ENCODE results near the gene HIGD2A.
A peak's percentile ranks its signal among the peaks of the same experiment; 100 is the strongest.

The HIGD2A gene, protein sequence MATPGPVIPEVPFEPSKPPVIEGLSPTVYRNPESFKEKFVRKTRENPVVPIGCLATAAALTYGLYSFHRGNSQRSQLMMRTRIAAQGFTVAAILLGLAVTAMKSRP

DNA sequence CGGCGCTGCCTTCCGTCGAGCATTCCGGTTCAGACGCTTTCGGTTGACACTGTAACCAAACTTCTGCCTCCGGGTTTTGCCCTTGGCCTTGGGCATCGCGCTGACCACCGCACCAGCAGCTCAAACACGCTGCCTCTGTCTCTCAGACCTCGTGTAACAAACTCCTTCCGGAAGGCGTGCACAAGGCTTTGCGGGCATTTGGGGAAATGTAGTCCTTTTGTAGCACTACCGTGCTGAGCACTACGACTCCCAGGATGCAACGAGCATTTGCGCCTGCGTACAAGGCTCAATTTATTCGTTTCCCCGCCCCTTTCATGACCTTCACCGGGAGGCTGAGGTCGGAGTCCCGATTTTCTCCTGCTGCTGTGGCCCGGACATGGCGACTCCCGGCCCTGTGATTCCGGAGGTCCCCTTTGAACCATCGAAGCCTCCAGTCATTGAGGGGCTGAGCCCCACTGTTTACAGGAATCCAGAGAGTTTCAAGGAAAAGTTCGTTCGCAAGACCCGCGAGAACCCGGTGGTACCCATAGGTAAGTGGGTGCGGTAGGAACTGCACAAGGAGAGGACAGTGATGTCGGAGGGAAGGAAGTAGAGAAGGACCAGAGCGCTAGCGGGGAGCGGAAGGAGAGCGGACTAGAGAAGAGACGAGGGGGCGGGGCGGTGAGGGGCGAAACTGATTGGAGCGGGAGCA is at the start of gene HIGD2A, which contains the start of gene NOP16:
TSS of gene HIGD2A (plus strand) at position 308 of the 691 bp plus-strand sequence. CDS start at position 377, 69 bp downstream.
TSS of gene NOP16 (minus strand) at position 155 of the 691 bp plus-strand sequence. CDS start at position 96, 59 bp downstream.
- peak; percentile 99 for DNase-seq

DNA sequence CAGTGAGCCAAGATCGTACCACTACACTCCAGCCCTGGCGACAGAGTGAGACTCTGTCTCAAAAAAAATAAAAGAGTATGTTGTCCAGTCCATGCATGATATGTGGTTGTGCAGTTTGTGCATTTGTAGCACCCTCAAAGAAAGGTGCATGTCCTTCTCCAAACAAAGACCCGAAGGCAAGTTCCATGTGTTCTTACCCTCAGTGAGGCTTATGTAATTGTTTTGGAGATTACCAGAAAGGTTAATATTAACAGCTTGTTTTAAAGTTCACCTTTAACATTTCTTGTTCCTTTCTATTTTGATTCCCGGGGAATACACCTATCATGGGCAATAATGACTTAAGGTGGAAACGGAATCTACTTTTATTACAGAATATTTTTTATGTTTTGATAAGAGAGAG is 49.2 kb upstream of the HIGD2A start:
- DNase-seq: no peak

GRCh38 chr5:176341325-176342157 is 47.0 kb upstream of the HIGD2A start:
- DNase-seq: no peak

GRCh38 chr5:176342158-176342483 is 46.4 kb upstream of the HIGD2A start:
- DNase-seq: no peak

- DNase-seq: no peak
Observed at GRCh38 chr5:176342766-176343458, 45.6 kb upstream of the HIGD2A start.

GRCh38 chr5:176350416-176350815 is 38.1 kb upstream of the HIGD2A start:
- DNase-seq: no peak

DNA sequence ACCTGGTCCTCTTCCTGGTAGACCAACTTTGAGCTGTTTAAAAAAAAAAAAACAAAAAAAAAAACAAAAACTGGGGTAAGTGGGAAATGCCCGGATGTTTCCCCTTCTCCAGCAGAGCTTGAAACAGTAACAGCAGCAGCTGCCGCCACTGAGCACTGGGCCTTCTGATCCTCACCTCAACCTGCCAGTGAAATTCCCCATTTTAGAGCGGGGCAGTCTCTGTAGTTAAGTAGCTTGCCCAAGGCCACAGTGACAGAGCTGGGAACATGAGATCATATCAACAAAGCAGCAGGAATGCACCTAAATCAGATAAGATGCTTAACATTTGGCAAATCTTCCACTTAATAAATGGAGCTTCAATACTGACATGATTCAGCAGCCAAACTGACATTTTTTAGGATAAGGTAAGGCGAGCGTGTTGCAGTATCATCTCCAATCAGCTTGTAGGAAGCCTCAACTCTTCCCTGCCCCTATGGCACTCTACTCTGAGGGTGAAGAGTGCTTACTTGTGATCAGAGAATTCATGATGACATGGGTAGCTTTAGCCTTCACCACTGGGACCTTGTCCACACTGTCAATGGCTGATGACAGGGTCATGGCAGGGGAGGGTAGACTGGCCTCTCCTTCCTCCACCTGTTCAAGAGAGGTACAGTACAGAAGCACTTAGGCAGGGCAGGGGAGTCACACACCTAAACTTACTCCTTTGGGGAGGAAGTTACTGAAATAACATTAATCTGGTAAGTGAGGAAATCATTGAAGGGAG is 36.3 kb upstream of the HIGD2A start:
- no peak for DNase-seq

DNA sequence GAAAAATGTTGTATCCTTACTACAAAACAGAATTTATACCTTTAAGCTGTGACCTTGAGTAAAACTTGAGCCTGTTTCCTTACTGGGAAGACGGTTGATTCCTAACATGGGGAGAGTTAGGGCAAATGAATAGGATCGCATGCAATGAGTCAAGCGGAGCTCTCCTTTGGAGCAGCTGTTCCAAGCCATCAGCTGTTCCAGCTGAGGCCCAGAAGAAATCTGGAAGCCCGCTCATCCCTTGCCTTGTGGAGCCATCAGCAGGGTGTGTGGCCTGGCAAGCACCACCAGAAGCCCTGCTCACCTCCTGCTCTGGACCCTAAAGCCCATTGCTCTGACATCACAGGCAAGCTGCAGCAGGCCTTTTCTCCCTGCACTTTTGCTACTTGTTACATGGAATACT is 35.0 kb upstream of the HIGD2A start:
- DNase-seq: no peak

DNA sequence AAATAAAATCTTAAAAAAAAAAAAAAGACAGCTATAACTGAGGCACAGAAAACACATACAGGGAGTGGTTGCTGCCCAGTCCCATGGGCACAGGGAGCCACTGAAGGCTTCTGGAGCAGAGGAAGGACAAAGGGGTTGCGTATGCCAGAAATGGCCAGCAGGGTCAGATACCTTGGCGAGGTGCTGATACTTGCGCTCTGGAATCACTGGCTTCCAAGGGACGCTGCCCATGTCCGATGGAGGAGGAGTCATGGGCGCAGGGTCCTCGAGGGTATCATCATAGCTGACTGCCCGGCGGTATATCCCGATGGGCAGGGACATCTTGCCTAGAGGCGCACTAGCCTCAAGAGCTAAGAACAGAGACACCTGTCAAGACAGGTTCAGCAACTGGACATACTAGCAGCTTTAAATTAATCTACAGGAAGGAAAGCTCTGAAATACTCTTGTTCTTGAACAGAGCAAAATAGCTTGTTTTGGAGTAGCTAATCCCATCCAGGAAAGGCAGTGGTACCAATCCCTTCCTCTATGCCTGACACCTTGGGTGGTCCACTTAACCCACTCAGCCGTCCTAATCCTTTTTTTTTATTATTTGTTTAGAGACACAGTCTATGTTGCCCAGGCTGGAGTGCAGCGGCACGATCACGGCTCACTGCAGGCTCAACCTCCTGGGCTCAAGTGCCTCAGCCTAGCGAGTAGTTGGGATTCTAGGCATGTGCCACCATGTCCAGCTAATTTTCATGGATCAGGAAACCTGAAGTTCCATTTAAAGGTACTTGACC is 33.0 kb upstream of the HIGD2A start:
- DNase-seq: no peak

DNA sequence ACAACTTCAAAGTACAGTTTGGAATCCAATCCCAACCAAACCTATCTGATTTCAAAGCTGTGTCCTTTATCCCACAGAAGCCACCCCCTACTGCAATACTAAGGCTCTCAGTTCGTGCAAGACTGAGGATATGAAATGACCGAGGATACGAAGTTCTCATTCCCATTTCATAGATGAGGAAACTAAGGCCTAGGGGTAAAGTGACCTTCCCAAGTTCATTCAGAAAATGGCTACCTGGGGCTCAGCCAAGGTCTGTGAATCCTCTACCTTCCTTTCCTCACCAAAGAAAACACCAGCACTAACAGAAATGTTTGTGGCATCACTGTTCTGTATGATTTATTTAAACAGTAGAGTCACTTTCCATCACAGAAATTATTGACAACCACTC is 32.4 kb upstream of the HIGD2A start:
- DNase-seq: no peak

- no peak for DNase-seq
Observed at GRCh38 chr5:176359658-176360057, 28.9 kb upstream of the HIGD2A start.

DNA sequence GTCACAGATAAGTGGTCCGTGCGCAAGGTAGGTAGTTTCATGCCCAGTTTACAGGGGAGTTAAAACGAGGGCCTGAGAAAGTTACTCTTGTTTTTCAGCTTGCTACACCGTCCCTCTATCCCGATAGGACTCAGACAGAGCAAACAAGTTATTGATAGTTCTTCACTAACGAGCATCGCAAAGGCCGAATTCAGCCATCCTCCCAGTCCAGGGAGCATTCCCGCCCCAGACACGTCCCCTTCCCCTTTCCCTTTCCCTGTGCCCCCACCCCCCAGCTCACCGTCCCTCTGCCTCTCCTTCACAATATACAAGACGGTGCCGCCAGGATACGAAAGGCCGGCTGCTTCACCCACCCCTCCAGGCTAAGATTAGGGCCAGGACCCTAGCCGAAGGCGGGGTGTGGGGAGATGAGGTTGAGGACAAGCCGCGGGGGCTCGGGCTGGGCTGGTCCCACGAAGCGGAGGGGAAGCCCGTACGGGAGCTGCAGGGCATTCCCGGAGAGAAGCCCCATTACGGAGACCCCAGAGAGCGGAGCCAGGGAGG is 27.6 kb upstream of the HIGD2A start:
- no peak for DNase-seq

- peak; percentile 92 for DNase-seq
Observed at GRCh38 chr5:176361437-176362232, 26.9 kb upstream of the HIGD2A start, which contains the start of gene KIAA1191. TSS of gene KIAA1191 (minus strand) at chr5:176361764. CDS start at chr5:176359508, 2,256 bp downstream.

- DNase-seq: no peak
Observed at GRCh38 chr5:176362233-176362490, 26.4 kb upstream of the HIGD2A start.

DNA sequence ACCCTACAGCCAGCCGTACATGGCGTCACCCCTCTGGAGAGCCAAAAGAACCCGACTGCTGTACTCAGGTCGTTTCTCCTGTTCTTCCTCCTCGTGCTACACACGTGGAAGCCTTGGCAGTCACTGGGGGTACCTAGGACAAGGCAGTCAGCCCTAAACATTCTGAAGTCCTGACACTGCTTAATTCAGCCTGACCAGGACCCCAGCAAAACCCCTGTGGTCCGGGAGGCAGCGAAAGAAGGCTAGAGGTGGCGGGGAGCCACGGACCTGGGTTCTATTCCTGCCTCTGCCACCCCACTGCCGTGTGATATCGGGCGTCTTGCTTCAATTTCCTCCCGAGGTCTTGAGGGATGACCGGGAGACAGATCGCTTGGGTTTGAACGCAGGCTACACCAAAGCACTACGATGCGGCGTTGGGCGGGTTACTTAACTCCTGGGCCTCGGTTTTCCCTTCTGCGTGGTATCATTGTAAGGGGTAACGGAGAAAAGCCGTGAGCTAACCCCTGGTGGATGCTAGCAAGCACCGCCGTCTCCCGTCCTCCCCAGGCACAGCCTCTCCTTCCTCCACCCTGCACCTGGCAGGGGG is 23.7 kb upstream of the HIGD2A start:
- DNase-seq: no peak

DNA sequence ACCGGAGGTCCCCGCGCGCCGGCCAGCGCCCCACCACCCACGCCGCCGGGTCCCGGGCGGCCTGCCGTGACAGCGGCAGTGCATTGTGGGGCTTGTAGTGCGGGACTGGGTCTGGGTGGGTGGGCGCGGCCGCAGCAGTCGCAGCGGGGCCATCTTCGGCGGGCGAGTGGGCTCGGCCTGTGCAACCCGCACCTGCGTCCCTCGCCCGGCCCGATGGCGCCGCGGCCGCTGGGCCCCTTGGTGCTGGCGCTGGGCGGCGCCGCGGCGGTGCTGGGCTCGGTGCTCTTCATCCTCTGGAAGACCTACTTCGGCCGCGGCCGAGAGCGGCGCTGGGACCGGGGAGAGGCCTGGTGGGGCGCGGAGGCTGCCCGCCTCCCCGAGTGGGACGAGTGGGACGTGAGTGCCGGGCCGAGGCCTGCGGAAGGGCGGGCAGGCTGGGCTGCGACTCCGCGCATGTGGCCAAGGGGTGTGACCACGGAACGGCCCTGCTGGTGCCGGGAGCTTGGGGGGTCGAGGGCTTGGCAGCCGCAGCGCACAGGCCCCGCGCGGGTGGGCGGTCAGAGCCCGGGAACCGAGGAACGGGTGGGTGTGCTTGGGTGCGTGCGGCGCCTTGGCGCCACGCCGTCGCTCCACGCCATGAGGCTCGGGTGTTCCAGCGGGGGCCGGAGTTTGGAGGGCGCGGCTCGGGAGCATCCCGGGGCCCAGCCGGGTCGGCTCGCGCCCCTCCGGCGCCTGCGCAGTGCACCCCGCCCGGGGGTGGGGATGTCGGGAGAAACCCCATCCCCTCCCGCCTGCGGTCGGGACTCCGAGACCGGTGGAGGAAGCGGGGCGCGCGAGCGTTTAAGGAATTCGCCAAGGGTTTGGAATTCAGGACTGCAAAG is 23.0 kb upstream of the HIGD2A start, which contains the start of gene ARL10:
TSS of gene ARL10 (plus strand) at position 137 of the 881 bp plus-strand sequence. CDS start at position 214, 77 bp downstream.
- DNase-seq: no peak

- DNase-seq: no peak
Observed at GRCh38 chr5:176366232-176366894, 22.2 kb upstream of the HIGD2A start.

DNA sequence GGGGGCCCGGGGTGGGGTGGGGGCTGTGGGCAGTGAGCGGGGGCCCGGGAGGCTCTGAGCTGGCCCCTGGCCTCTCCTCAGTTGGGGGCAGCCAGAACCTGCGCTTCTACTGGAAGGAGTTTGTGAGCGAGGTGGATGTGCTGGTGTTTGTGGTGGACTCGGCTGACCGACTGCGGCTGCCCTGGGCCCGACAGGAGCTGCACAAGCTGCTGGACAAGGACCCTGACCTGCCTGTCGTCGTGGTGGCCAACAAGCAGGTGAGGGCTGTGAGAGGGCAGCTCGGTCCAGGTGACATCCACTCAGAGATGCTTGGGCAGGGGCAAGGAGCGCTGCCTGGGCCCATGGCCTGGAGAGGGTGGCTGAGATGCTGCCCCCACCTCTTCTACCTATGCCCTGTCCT is 19.8 kb upstream of the HIGD2A start:
- DNase-seq: no peak

All from NK-92 treated with Interleukin-12 subunit alpha and Interleukin-12 subunit beta, amount 100 ng/mL, for 24 hours (cell line).